SH-SY5Y (cell line): ENCODE results near the gene DGKA.

Experiments used
- GATA2 ChIP-seq: IDR thresholded peaks from 2 replicates; pipeline ENCODE4 v1.6.1; 2011; ENCODE audit warnings: mild to moderate bottlenecking, low read depth, low read length
- GATA3 ChIP-seq: IDR thresholded peaks from 2 replicates; pipeline ENCODE4 v1.6.1; 2011; ENCODE audit warnings: low read depth, mild to moderate bottlenecking, low read length, moderate library complexity

- TF ChIP-seq GATA2: no peak
- TF ChIP-seq GATA3: no peak
Observed at GRCh38 chr12:55984861-55985260, 53.9 kb downstream of the DGKA start.
